ENCODE results near the gene WASF2. TPM values are rescaled to one million over a fixed set of nuclear protein-coding genes. Genes with fewer than 3 reads are reported as not detected.

WASF2 gene
- total RNA-seq, 3 donors from 2014 or later = 41.6 to 93.5 (median 43.2) TPM

DNA sequence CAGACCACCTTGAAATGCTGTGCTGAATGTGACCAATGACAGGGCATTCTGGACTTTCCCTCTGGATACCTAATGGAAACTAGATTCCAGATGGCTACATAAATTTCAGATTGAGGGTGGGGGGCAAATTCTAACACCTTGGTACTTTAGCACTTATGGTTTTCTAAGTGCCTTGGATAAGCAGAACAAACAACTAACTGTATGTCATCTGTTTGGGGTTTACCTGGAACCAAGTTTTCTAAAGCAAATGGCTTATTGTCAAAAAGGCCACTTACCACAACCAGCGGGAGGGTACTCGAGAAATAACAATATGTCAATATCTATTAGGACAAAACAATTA lies 58.4 kb downstream of the WASF2 start:
- H3K36me3 ChIP-seq = no peaks in the 10 kb centered on the region
- DNase-seq (ENCODE audit: low spot score in 2 of 2) = no peak
- no peaks in the 10 kb centered on the region for H3K9me3 ChIP-seq
- peak overlapping the region; percentile 64 to 91 for H3K27ac ChIP-seq
- TF ChIP-seq POLR2A (IDR thresholded peaks at IDR 0.05) = no peak
- TF ChIP-seq, protein P1, sequence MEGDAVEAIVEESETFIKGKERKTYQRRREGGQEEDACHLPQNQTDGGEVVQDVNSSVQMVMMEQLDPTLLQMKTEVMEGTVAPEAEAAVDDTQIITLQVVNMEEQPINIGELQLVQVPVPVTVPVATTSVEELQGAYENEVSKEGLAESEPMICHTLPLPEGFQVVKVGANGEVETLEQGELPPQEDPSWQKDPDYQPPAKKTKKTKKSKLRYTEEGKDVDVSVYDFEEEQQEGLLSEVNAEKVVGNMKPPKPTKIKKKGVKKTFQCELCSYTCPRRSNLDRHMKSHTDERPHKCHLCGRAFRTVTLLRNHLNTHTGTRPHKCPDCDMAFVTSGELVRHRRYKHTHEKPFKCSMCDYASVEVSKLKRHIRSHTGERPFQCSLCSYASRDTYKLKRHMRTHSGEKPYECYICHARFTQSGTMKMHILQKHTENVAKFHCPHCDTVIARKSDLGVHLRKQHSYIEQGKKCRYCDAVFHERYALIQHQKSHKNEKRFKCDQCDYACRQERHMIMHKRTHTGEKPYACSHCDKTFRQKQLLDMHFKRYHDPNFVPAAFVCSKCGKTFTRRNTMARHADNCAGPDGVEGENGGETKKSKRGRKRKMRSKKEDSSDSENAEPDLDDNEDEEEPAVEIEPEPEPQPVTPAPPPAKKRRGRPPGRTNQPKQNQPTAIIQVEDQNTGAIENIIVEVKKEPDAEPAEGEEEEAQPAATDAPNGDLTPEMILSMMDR (IDR thresholded peaks at IDR 0.05) = no peak
- H3K27me3 ChIP-seq = no peaks in the 10 kb centered on the region
- H3K4me1 ChIP-seq = peaks cover 23 to 28% of the 10 kb centered on the region in 2 donors
- intact Hi-C loops (cut with DNase I; ENCODE audit: low total_unique reads) = no loop called here
- no peak overlapping the region for H3K4me3 ChIP-seq

DNA sequence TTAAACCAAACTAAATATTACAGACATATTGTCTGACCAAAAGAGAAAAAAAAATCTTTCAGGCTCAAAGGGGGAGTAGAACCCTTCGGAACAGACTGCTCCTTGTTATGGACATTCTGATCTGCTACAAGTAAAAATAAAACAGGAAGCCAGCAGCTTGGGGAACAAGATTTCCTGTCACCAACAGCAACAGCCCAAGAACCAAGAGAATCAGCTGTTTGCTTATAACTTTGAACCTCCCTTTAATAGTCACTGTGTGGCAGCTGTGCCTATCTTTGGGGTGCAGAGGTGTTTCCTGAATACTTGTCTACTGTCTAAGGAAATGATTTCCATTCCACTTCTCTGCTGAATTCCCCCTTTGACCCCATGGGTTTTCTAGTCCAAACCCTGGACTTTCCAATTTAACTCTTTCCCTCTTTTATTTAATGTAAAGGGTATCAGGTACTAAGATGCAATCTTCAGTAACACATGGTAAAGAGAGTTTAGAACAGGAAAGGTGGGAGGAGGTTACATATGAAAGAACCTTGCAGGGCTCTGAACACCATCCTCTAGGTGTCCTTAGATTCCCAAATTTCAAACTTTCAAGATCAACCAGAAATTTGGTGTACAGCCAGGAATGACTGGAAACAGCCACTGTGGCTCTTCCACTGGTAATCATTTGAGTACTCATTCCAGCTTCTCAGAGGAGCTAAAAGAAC lies 58.9 kb downstream of the WASF2 start:
- H3K27ac ChIP-seq = peak overlapping the region; percentile 64 to 91
- intact Hi-C loops (cut with DNase I; ENCODE audit: low total_unique reads) = no loop called here

DNA sequence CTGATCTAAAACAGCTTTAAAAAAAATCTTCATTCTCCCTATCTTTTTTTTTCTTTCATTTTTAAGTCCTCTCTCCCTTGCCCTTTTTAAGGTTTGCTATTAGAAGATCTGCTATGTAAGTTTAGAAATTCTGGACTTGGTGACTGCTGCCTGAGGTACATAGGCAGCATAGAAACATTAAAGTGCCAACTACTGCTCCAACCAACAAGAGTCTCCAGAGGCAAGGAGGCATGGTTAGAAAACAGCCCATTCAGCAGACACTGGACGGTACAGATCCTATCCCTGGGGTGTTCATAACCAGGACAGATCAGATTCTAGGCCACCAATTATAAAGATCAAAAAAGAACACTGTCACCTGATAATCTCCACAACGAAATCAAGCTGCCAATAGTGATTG lies 60.9 kb downstream of the WASF2 start:
- Histone ChIP-seq H3K4me1 (peaks cover 10 to 23% of the 10 kb centered on the region in 2 donors), H3K9me3 (no peaks in the 10 kb centered on the region), H3K36me3 (no peaks in the 10 kb centered on the region), H3K4me3 (peak overlapping the region; percentile 26 to 53 (median 30)), H3K27me3 (no peaks in the 10 kb centered on the region), H3K27ac (peak overlapping the region; percentile 79 to 91)
- intact Hi-C loops (cut with DNase I; ENCODE audit: low total_unique reads) = no loop called here
- no peak for DNase-seq (ENCODE audit: low spot score in 2 of 2)
- TF ChIP-seq POLR2A (IDR thresholded peaks at IDR 0.05) = no peak
- TF ChIP-seq POLR2AphosphoS5 (IDR thresholded peaks at IDR 0.05) = no peak
- TF ChIP-seq, protein P1 (IDR thresholded peaks at IDR 0.05) = no peak

More for the DNA sequence above, 58.9 kb downstream of the WASF2 start:
- peak in 1 of 2 donors; percentile 44 for DNase-seq (ENCODE audit: low spot score in 2 of 2)
- no peak overlapping the region for H3K4me3 ChIP-seq
- H3K27me3 ChIP-seq = no peaks in the 10 kb centered on the region
- H3K9me3 ChIP-seq = no peaks in the 10 kb centered on the region
- peaks cover 18 to 23% of the 10 kb centered on the region in 2 donors for H3K4me1 ChIP-seq
- TF ChIP-seq, protein P1 (IDR thresholded peaks at IDR 0.05) = peak in 1 of 3 donors; percentile 8
- no peak for TF ChIP-seq POLR2A (IDR thresholded peaks at IDR 0.05)
- no peak for TF ChIP-seq POLR2AphosphoS5 (IDR thresholded peaks at IDR 0.05)
- no peaks in the 10 kb centered on the region for H3K36me3 ChIP-seq

DNA sequence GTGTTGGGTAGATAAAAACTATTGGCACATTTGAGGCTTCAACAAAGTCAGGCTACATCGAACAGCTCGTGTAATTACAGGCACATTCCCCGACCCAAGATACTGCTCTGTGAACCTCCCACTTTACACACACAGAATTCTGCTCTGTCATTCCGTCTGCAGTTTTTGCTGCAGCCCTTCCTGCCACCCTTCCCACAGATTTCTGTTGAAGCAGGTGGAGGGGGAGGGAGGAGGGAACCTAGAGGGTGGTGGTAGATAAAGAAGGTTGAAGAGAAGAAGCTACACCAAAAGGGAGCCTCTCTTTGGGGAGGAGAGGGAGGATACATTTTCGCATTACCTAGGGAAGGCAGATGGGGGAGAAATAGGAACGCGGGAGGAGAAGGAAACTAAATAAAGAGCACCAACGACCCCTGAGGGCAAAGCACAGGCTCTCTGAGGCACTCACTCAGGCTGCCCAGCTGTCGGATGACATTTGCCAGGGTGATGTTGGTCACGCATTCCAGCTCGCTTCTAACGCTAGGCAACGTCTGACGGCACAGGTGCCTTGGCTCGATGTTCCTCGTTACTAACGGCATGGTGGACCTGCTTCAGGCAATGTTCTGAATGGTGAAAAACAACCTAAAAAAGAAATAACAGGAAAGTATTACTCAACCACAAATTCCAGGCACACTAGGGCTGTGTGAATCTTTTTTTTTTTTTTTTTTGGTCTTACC lies 61.5 kb downstream of the WASF2 start:
- H3K27me3 ChIP-seq = no peaks in the 10 kb centered on the region
- no peaks in the 10 kb centered on the region for H3K9me3 ChIP-seq
- intact Hi-C loops (cut with DNase I; ENCODE audit: low total_unique reads) = no loop called here
- TF ChIP-seq POLR2AphosphoS5 (IDR thresholded peaks at IDR 0.05) = peak in 2 of 3 donors; percentile 28 to 57
- no peak for TF ChIP-seq POLR2A (IDR thresholded peaks at IDR 0.05)
- TF ChIP-seq, protein P1 (IDR thresholded peaks at IDR 0.05) = peak in 1 of 3 donors; percentile 10
- H3K4me1 ChIP-seq = peaks cover 14 to 23% of the 10 kb centered on the region in 2 donors
- H3K36me3 ChIP-seq = no peaks in the 10 kb centered on the region
- H3K27ac ChIP-seq = peak overlapping the region; percentile 91
- peak overlapping the region; percentile 26 to 53 (median 30) for H3K4me3 ChIP-seq
- peak; percentile 59 to 89 for DNase-seq (ENCODE audit: low spot score in 2 of 2)

DNA sequence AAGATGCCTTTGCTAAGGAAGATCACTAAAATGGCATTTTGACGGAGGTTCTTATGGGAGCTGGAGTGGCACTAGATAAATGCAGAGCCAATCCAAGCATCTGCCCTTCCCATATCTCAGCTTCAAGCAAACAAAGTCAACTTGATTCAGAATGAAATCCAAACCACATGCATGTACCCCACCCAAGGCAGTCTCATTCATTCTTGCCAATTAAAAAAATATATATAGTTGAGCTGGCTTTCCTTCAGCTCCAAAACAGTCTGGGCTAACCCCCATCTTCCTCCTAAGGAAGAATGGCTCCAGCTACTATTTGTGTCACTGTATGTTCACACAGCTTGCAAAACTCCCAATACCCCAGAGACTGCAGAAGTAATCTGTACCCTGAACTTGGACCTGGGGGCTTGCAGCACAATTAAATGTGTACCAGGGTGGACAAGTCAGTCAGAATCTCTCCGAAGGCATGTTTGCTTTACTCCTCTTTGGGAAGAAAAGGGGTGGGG lies 62.1 kb downstream of the WASF2 start:
- Histone ChIP-seq H3K4me3 (peak overlapping the region in 2 of 3 donors; percentile 26 to 53), H3K27ac (peak overlapping the region; percentile 91), H3K36me3 (no peaks in the 10 kb centered on the region), H3K27me3 (no peaks in the 10 kb centered on the region), H3K9me3 (no peaks in the 10 kb centered on the region), H3K4me1 (peaks cover 14 to 23% of the 10 kb centered on the region in 2 donors)
- no peak for DNase-seq (ENCODE audit: low spot score in 2 of 2)
- intact Hi-C loops (cut with DNase I; ENCODE audit: low total_unique reads) = no loop called here
- TF ChIP-seq, protein P1 (IDR thresholded peaks at IDR 0.05) = no peak
- TF ChIP-seq POLR2AphosphoS5 (IDR thresholded peaks at IDR 0.05) (no peak), POLR2A (IDR thresholded peaks at IDR 0.05) (no peak)

All from breast epithelium (tissue), 4 donors.